ENCODE results near the gene PPP2R5C. TPM values are rescaled to one million over a fixed set of nuclear protein-coding genes. Genes with fewer than 3 reads are reported as not detected.

Gene PPP2R5C
- total and polyA plus RNA-seq, 3 donors from 2014 or later = 106 to 166 (median 126) TPM

DNA sequence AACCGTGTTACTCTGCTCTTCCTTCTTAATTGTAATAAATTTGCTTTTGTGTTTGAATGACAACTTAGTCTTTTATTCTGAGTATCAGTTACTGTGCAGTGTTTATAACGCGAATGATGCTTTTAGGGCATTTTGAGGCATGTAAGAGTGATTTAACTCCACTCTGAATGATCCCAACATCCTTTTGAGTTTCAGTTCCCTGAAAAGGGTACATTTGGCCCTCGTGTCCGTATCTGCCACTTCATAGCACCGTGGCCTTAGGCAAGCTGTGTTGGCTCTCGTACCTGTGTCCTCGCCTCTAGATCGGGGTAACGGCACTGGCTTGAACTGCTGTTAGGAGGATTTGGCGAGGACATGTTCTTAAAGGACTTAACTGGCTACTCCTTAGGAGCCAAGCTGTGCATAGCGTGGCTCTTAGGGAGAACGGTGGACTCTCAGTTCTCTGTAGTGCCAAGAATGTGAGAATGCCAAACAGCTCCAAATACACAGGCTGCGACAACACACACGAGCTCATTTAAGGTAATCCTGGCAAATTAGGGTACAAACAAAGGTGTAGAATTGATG is 92.0 kb downstream of the PPP2R5C start:
- intact Hi-C loops (cut with DNase I; ENCODE audit: low total_unique reads) = no loop called here
- Histone ChIP-seq H3K9me3 (no peaks in the 10 kb centered on the region), H3K4me1 (peaks cover 9% of the 10 kb centered on the region), H3K4me3 (no peak overlapping the region), H3K36me3 (ENCODE audit: low read depth, missing control alignments) (no peaks in the 10 kb centered on the region), H3K27ac (no peak overlapping the region), H3K27me3 (no peaks in the 10 kb centered on the region)
- TF ChIP-seq, protein P1, sequence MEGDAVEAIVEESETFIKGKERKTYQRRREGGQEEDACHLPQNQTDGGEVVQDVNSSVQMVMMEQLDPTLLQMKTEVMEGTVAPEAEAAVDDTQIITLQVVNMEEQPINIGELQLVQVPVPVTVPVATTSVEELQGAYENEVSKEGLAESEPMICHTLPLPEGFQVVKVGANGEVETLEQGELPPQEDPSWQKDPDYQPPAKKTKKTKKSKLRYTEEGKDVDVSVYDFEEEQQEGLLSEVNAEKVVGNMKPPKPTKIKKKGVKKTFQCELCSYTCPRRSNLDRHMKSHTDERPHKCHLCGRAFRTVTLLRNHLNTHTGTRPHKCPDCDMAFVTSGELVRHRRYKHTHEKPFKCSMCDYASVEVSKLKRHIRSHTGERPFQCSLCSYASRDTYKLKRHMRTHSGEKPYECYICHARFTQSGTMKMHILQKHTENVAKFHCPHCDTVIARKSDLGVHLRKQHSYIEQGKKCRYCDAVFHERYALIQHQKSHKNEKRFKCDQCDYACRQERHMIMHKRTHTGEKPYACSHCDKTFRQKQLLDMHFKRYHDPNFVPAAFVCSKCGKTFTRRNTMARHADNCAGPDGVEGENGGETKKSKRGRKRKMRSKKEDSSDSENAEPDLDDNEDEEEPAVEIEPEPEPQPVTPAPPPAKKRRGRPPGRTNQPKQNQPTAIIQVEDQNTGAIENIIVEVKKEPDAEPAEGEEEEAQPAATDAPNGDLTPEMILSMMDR (IDR thresholded peaks at IDR 0.05) = no peak
- no peak for TF ChIP-seq POLR2A (IDR thresholded peaks at IDR 0.05)
- WGBS, 2 donors = 78 to 89% methylated on average over 15 of the region's 15 CpGs
- no peak for DNase-seq

DNA sequence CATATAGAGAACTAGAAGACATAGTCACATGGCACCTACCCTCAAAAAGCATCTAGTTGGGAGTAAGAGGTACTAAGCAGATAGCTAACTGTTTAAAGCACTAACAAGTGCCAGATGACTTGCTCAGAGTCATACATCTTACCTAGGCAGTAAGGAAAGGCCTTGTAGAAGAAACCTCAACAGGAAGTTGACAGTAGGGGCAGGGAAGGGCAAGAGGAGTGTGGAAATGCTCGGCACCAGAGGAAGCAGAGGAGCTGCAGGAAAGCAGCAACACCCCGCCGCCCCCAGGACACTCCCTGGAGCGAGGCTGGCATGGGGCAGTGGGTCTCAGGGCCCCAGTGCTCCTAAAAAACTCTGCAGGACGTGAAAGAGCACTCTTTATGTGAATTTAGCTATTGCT is 92.9 kb downstream of the PPP2R5C start:
- WGBS, 2 donors = 70 to 89% methylated on average over 5 of the region's 5 CpGs
- H3K4me1 ChIP-seq = peaks cover 9% of the 10 kb centered on the region
- no peaks in the 10 kb centered on the region for H3K27me3 ChIP-seq
- no peaks in the 10 kb centered on the region for H3K36me3 ChIP-seq (ENCODE audit: low read depth, missing control alignments)
- intact Hi-C loops (cut with DNase I; ENCODE audit: low total_unique reads) = no loop called here
- no peak for TF ChIP-seq POLR2A (IDR thresholded peaks at IDR 0.05)
- TF ChIP-seq, protein P1 (IDR thresholded peaks at IDR 0.05) = no peak
- no peak overlapping the region for H3K4me3 ChIP-seq
- no peaks in the 10 kb centered on the region for H3K9me3 ChIP-seq
- no peak for DNase-seq
- no peak overlapping the region for H3K27ac ChIP-seq

DNA sequence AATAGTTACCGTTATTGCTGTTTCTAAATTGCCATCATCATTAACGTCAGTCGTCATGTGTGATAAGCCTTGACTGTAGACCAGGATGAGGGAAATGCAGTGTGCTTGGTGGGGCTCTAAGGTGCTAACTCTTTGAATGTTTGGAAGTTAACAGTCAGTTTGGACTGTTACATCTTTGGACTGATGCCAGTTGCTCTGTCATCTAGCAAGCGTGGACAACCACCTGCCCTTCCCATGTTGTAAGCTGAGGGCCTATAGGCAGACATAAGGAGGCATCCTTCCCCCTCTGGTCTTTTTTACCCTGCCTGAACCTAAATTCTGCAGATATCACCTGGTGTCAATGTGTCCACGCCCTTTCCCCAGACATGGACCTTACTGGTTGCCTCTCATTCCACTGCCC is 94.4 kb downstream of the PPP2R5C start:
- no peaks in the 10 kb centered on the region for H3K9me3 ChIP-seq
- H3K27ac ChIP-seq = no peak overlapping the region
- H3K36me3 ChIP-seq (ENCODE audit: low read depth, missing control alignments) = no peaks in the 10 kb centered on the region
- no peaks in the 10 kb centered on the region for H3K27me3 ChIP-seq
- 73 to 82% methylated on average over 5 of the region's 5 CpGs for WGBS, 2 donors
- H3K4me3 ChIP-seq = no peak overlapping the region
- intact Hi-C loops (cut with DNase I; ENCODE audit: low total_unique reads) = no loop called here
- H3K4me1 ChIP-seq = peaks cover 9% of the 10 kb centered on the region
- TF ChIP-seq POLR2A (IDR thresholded peaks at IDR 0.05) = no peak
- no peak for DNase-seq

DNA sequence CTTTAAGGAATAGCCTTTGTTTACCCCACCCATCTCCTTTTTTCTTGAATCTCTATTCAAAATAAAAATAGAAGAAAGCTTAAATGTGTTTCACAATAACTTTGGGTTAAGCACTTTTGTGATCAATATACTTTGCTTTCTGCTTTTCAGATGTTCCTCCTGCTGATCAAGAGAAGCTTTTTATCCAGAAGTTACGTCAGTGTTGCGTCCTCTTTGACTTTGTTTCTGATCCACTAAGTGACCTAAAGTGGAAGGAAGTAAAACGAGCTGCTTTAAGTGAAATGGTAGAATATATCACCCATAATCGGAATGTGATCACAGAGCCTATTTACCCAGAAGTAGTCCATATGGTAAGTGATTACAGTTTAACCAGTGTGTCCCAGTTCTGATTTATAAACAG is 95.0 kb downstream of the PPP2R5C start:
- no peak overlapping the region for H3K27ac ChIP-seq
- H3K9me3 ChIP-seq = no peaks in the 10 kb centered on the region
- peaks cover 8% of the 10 kb centered on the region for H3K4me1 ChIP-seq
- 85 to 90% methylated on average over 4 of the region's 4 CpGs for WGBS, 2 donors
- intact Hi-C loops (cut with DNase I; ENCODE audit: low total_unique reads) = no loop called here
- DNase-seq = no peak
- H3K36me3 ChIP-seq (ENCODE audit: low read depth, missing control alignments) = no peaks in the 10 kb centered on the region
- no peak overlapping the region for H3K4me3 ChIP-seq
- TF ChIP-seq POLR2A (IDR thresholded peaks at IDR 0.05) = no peak
- TF ChIP-seq, protein P1 (IDR thresholded peaks at IDR 0.05) = no peak
- H3K27me3 ChIP-seq = no peaks in the 10 kb centered on the region

DNA sequence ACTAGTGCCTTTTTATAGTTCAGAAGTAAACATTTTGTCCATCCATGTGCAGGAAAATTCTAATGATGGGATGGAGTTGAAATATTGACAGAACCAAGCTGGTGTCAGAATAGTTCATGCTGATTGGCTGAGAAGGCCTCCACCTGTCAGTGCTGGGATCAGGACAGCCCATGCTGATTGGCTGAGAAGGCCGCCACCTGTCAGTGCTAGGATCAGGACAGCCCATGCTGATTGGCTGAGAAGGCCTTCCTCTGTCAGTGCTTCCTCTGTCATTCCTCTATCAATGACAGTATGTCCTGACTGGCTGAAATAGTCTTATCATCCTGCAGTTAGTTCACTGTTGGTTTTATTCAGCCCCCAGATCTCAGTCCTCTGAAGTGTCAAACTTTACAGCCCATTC is 95.7 kb downstream of the PPP2R5C start:
- H3K27me3 ChIP-seq = no peaks in the 10 kb centered on the region
- H3K9me3 ChIP-seq = no peaks in the 10 kb centered on the region
- H3K4me3 ChIP-seq = no peak overlapping the region
- peak; percentile 50 for DNase-seq
- no peak overlapping the region for H3K27ac ChIP-seq
- TF ChIP-seq, protein P1 (IDR thresholded peaks at IDR 0.05) = no peak
- TF ChIP-seq POLR2A (IDR thresholded peaks at IDR 0.05) = no peak
- intact Hi-C loops (cut with DNase I; ENCODE audit: low total_unique reads) = no loop called here
- 90% methylated on average over 1 of the region's 1 CpG for WGBS, 2 donors
- H3K36me3 ChIP-seq (ENCODE audit: low read depth, missing control alignments) = no peaks in the 10 kb centered on the region
- H3K4me1 ChIP-seq = peaks cover 6% of the 10 kb centered on the region

Data from testis (tissue), 3 donors.